ENCODE data around the gene GHDC. TPM values are rescaled to one million over a fixed set of nuclear protein-coding genes. Genes with fewer than 3 reads are reported as not detected.

Gene GHDC
- total RNA-seq, 4 donors from 2014 or later = 8.2 to 26.8 (median 17.5) TPM

- Histone ChIP-seq H3K4me3 (no peak overlapping the region), H3K4me1 (no peaks in the 10 kb centered on the region), H3K27ac (no peak overlapping the region), H3K9me3 (no peaks in the 10 kb centered on the region), H3K27me3 (no peaks in the 10 kb centered on the region), H3K36me3 (no peaks in the 10 kb centered on the region)
- no peak for TF ChIP-seq CTCF (IDR thresholded peaks at IDR 0.05)
- TF ChIP-seq POLR2A (IDR thresholded peaks at IDR 0.05) = no peak
- intact Hi-C loops (cut with DNase I; ENCODE audit: low total_unique reads) = no loop called here
- DNase-seq = no peak
Observed at GRCh38 chr17:42236760-42237159, 42.5 kb upstream of the GHDC start.

- Histone ChIP-seq H3K27ac (no peak overlapping the region), H3K4me3 (no peak overlapping the region), H3K27me3 (no peaks in the 10 kb centered on the region), H3K36me3 (no peaks in the 10 kb centered on the region), H3K9me3 (no peaks in the 10 kb centered on the region), H3K4me1 (no peaks in the 10 kb centered on the region)
- TF ChIP-seq POLR2A (IDR thresholded peaks at IDR 0.05) = no peak
- no peak for TF ChIP-seq CTCF (IDR thresholded peaks at IDR 0.05)
- no peak for DNase-seq
- intact Hi-C loops (cut with DNase I; ENCODE audit: low total_unique reads) = no loop called here
Observed at GRCh38 chr17:42233994-42234393, 39.7 kb upstream of the GHDC start.

- H3K9me3 ChIP-seq = no peaks in the 10 kb centered on the region
- intact Hi-C loops (cut with DNase I; ENCODE audit: low total_unique reads) = no loop called here
- no peaks in the 10 kb centered on the region for H3K4me1 ChIP-seq
- TF ChIP-seq CTCF (IDR thresholded peaks at IDR 0.05) (no peak), POLR2A (IDR thresholded peaks at IDR 0.05) (no peak)
- no peak for DNase-seq
- no peak overlapping the region for H3K4me3 ChIP-seq
- H3K27ac ChIP-seq = no peak overlapping the region
- no peaks in the 10 kb centered on the region for H3K36me3 ChIP-seq
- H3K27me3 ChIP-seq = no peaks in the 10 kb centered on the region
Observed at GRCh38 chr17:42233156-42233555, 38.9 kb upstream of the GHDC start.

GRCh38 chr17:42230225-42230624, 35.9 kb upstream of the GHDC start:
- no peaks in the 10 kb centered on the region for H3K4me1 ChIP-seq
- TF ChIP-seq CTCF (IDR thresholded peaks at IDR 0.05) (no peak), POLR2A (IDR thresholded peaks at IDR 0.05) (no peak)
- intact Hi-C loops (cut with DNase I; ENCODE audit: low total_unique reads) = no loop called here
- no peaks in the 10 kb centered on the region for H3K9me3 ChIP-seq
- H3K4me3 ChIP-seq = no peak overlapping the region
- no peak for DNase-seq
- H3K27ac ChIP-seq = no peak overlapping the region
- no peaks in the 10 kb centered on the region for H3K27me3 ChIP-seq
- H3K36me3 ChIP-seq = no peaks in the 10 kb centered on the region

GRCh38 chr17:42227849-42228700, 33.8 kb upstream of the GHDC start:
- DNase-seq = no peak
- intact Hi-C loops (cut with DNase I; ENCODE audit: low total_unique reads) = no loop called here
- H3K27me3 ChIP-seq = no peaks in the 10 kb centered on the region
- H3K9me3 ChIP-seq = no peaks in the 10 kb centered on the region
- H3K4me3 ChIP-seq = no peak overlapping the region
- H3K4me1 ChIP-seq = no peaks in the 10 kb centered on the region
- TF ChIP-seq CTCF (IDR thresholded peaks at IDR 0.05) = no peak
- no peak for TF ChIP-seq POLR2A (IDR thresholded peaks at IDR 0.05)
- no peaks in the 10 kb centered on the region for H3K36me3 ChIP-seq
- no peak overlapping the region for H3K27ac ChIP-seq

Measured in uterus (tissue), 4 donors.